Measurements from ENCODE around the gene CAPZA2. TPM values are rescaled to one million over a fixed set of nuclear protein-coding genes. Genes with fewer than 3 reads are reported as not detected.
A peak's percentile ranks its signal among the peaks of the same experiment; 100 is the strongest.
"Not testable (repeated sequence)": the region's sequence is repeated elsewhere in the genome, so short reads cannot be mapped to it uniquely, and the experiment has no call there.

The CAPZA2 gene
- 100 to 1,000 TPM; 131 to 135 TPM for total RNA-seq

DNA sequence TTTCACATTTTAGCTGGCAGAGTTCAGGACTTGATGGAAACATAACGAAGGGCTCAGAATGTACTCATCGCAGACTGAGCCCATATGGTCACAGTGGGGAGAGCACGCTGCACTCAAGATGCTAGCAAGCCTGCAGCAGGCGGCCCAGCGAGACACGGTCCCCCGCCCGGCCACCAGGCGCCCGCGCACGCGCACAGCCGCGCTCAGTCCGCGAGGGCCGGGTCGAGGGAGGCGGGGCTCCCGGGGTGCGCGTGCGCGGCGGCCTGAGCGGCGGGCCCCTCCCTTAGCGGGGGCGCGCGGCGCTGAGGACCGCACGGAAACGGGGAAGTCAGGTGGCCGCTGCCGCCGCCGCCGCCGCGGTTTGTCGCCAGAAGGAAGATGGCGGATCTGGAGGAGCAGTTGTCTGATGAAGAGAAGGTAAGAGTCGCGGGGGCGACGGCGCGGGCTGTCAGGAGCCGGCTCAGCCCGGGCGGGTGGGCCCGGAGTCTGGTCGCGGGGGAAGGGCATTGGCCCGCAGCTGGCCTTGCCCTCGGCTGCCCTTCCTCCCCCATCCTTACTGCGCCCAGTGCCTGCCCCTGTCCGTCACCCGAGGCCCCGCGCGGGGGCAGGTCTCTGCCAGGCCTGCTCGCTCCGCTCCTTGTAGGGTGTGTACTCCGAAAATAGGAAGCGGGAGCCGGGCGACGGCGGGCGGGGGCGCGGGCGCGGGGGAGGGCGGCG, at the start of gene CAPZA2:
CAPZA2 (plus strand) TSS at position 354 of the 717 bp plus-strand sequence; CDS start at position 379, 25 bp downstream.
- no peaks in the 10 kb centered on the region for H3K9me3 Mint-ChIP-seq
- peak within 1 kb of the TSS; percentile 98 for H3K4me3 Mint-ChIP-seq
- peaks cover 21% of the 10 kb centered on the region for H3K4me1 Mint-ChIP-seq
- H3K36me3 Mint-ChIP-seq, result peaks cover 6% of the 10 kb centered on the region
- POLR2A ChIA-PET, result no interaction called here
- peaks cover 14% of the 10 kb centered on the region for H3K27me3 Mint-ChIP-seq
- ATAC-seq (ENCODE audit: low read depth) (peak; percentile 94), DNase-seq (peak; percentile 99)
- peak within 1 kb of the TSS; percentile 97 for H3K27ac Mint-ChIP-seq

DNA sequence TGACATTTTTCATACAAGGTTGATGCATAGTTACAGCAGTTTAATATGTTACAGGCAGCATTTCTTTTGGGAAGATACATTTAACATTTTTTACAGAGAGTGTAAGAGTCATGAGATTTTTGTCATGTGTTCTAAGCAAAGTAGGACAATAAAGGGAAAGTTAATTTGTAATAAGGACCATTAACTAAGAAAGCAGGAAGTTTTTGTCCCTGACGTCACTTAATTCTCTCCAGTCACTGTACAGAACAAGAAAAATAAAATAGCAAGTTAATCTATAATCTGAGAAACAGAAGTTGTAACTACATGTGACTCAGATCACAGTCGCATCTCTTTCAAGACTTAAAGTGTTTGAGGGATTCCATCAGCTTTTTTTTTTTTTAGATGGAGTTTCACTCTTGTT, 49.5 kb upstream of the CAPZA2 start:
- Mint-ChIP-seq H3K4me3 (no peak overlapping the region), H3K36me3 (no peaks in the 10 kb centered on the region), H3K27ac (no peak overlapping the region), H3K4me1 (no peaks in the 10 kb centered on the region), H3K27me3 (peaks cover 21% of the 10 kb centered on the region), H3K9me3 (no peaks in the 10 kb centered on the region)
- DNase-seq, result no peak
- ATAC-seq (ENCODE audit: low read depth), result no peak
- POLR2A ChIA-PET, result interaction anchor here (0.6 kb wide), 1 partner anchor 31 kb away, joined by 3 read pairs; no protein-coding TSS in a partner anchor

DNA sequence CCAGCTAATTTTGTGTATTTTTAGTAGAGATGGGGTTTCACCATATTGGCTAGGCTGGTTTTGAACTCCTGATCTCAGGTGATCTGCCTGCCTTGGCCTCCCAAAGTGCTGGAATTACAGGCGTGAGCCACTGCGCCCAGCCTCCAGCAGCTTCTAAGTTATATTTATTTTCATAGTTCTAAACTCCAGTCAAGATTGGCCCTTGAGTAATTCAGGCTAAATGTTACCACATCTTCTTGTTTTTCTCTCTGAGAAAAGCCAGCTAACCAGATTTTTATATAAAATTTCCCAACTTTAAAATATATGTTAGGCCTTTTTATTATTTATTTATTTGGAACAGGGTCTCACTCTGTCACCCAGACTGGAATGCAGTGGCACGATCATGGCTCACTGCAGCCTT, 49.0 kb upstream of the CAPZA2 start:
- DNase-seq; H3K27ac Mint-ChIP-seq; H3K4me1 Mint-ChIP-seq; H3K9me3 Mint-ChIP-seq; H3K4me3 Mint-ChIP-seq; ATAC-seq (ENCODE audit: low read depth); H3K36me3 Mint-ChIP-seq; POLR2A ChIA-PET: not testable (repeated sequence)
- H3K27me3 Mint-ChIP-seq, result peaks cover 21% of the 10 kb centered on the region

DNA sequence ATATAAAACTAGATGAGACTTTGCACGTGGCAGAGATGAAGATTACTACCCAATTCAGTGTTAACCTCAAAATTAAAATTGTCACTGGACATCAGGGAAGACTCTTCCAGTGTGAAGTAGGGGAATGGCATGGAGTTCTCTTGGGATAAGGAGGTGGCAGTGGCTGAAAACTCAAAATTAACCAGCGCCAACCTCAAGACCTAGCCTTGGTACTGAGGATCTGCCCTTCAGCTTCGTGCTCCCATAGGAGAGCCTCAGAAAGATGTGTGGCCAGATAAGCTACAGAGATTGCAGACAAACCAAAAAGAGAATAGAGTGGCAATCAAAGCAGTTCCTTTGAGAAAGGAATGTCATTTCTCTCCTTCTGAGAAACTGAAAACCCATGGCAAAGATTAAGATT, 47.3 kb upstream of the CAPZA2 start:
- ATAC-seq (ENCODE audit: low read depth) (no peak), DNase-seq (no peak)
- H3K27me3 Mint-ChIP-seq, result peaks cover 13% of the 10 kb centered on the region
- H3K4me3 Mint-ChIP-seq, result no peak overlapping the region
- no peaks in the 10 kb centered on the region for H3K9me3 Mint-ChIP-seq
- H3K27ac Mint-ChIP-seq, result no peak overlapping the region
- H3K4me1 Mint-ChIP-seq, result no peaks in the 10 kb centered on the region
- H3K36me3 Mint-ChIP-seq, result no peaks in the 10 kb centered on the region
- POLR2A ChIA-PET, result no interaction called here

DNA sequence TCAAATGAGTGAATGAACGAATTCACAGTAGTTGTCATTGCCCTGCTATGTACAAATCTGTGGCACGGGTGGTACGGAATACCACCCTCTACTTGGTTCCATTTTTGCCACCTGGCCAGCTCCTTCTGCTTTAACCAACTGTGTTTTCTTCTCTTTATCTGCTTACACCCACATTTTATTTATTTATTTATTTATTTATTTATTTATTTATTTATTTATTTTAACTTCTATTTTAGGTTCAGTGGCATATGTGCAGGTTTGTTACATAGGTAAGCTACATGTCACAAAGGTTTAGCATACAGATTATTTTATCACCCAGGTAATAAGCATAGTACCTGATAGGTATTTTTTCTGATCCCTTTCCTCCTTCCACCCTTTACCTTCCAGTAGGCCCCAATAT, 42.2 kb upstream of the CAPZA2 start:
- H3K27me3 Mint-ChIP-seq, result peaks cover 16% of the 10 kb centered on the region
- no peaks in the 10 kb centered on the region for H3K36me3 Mint-ChIP-seq
- H3K9me3 Mint-ChIP-seq, result peaks cover 3% of the 10 kb centered on the region
- DNase-seq, result no peak
- no peaks in the 10 kb centered on the region for H3K4me1 Mint-ChIP-seq
- no peak overlapping the region for H3K4me3 Mint-ChIP-seq
- H3K27ac Mint-ChIP-seq, result no peak overlapping the region
- POLR2A ChIA-PET, result no interaction called here
- no peak for ATAC-seq (ENCODE audit: low read depth)

DNA sequence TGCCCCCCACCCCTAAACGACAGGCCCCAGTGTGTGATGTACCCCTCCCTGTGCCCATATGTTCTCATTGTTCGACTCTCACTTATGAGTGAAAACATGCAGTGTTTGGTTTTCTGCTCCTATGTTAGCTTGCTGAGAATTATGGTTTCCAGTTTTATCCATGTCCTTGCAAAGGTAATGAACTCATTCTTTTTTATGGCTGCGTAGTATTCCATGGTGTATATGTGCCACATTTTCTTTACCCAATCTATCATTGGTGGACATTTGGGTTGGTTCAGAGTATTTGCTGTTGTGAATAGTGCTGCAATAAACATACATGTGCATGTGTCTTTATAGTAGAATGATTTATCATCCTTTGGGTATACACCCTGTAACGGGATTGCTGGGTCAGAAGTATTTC, 40.7 kb upstream of the CAPZA2 start:
- H3K4me3 Mint-ChIP-seq; POLR2A ChIA-PET; H3K9me3 Mint-ChIP-seq; DNase-seq; ATAC-seq (ENCODE audit: low read depth); H3K4me1 Mint-ChIP-seq; H3K27ac Mint-ChIP-seq; H3K36me3 Mint-ChIP-seq: not testable (repeated sequence)
- peaks cover 25% of the 10 kb centered on the region for H3K27me3 Mint-ChIP-seq

DNA sequence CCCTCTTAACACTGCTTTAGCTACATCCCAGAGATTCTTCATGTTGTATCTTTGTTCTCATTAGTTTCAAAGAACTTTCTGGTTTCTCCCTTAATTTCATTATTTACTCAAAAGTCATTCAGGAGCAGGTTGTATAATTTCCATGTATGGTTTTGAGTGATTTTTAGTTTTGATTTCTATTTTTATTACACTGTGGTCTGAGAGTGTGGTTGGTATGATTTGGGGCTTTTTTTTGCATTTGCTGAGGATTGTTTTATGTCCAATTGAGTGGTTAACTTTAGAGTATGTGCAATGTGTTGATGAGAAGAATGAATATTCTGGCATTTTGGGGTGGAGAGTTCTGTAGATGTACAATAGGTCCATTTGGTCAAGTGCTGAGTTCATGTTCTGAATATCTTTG, 37.9 kb upstream of the CAPZA2 start:
- DNase-seq (no peak), ATAC-seq (ENCODE audit: low read depth) (no peak)
- peaks cover 29% of the 10 kb centered on the region for H3K27me3 Mint-ChIP-seq
- POLR2A ChIA-PET, result no interaction called here
- H3K36me3 Mint-ChIP-seq, result no peaks in the 10 kb centered on the region
- H3K9me3 Mint-ChIP-seq, result peaks cover 3% of the 10 kb centered on the region
- no peak overlapping the region for H3K27ac Mint-ChIP-seq
- no peaks in the 10 kb centered on the region for H3K4me1 Mint-ChIP-seq
- no peak overlapping the region for H3K4me3 Mint-ChIP-seq

DNA sequence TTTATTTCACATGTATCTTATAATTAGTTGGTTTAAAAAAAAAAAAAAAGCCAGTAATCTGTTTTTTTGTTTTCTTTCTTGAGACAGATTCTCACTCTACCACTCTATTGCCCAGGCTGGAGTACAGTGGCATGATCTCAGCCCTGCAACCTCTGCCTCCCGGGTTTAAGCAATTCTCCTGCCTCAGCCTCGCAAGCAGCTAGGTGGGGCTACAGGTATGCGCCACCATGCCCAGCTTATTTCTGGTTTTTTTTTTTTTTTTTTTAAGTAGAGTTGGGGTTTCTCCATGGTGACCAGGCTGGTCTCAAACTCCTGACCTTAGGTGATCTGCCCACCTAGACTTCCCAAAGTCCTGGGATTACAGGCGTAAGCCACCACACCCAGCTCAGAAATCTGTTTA, 34.1 kb upstream of the CAPZA2 start:
- peaks cover 2% of the 10 kb centered on the region for H3K9me3 Mint-ChIP-seq
- POLR2A ChIA-PET, result no interaction called here
- H3K4me1 Mint-ChIP-seq, result no peaks in the 10 kb centered on the region
- H3K27me3 Mint-ChIP-seq, result peaks cover 29% of the 10 kb centered on the region
- no peaks in the 10 kb centered on the region for H3K36me3 Mint-ChIP-seq
- H3K4me3 Mint-ChIP-seq, result no peak overlapping the region
- DNase-seq (no peak), ATAC-seq (ENCODE audit: low read depth) (no peak)
- no peak overlapping the region for H3K27ac Mint-ChIP-seq

DNA sequence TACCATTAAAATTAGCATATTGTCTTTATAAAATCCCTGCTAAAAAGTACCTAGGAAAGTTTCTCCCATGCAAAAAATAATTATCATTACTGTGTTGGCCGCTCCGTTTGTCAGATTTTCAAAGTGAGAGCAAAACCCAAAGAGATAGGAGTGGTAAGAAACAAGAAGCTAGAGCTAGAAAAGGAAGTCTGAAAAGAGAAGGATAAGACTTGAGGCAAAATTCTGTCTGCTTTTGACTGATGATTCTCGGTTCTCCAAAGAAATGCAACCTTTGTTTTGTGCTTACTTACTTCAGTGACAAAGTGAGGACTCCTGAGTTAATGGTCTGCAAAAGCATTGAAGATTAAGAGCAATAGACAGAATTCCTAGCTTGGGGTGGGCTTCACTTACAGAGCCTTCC, 33.3 kb upstream of the CAPZA2 start:
- H3K4me3 Mint-ChIP-seq, result no peak overlapping the region
- no peaks in the 10 kb centered on the region for H3K36me3 Mint-ChIP-seq
- no peaks in the 10 kb centered on the region for H3K9me3 Mint-ChIP-seq
- ATAC-seq (ENCODE audit: low read depth) (no peak), DNase-seq (no peak)
- no peaks in the 10 kb centered on the region for H3K4me1 Mint-ChIP-seq
- POLR2A ChIA-PET, result no interaction called here
- H3K27me3 Mint-ChIP-seq, result peaks cover 23% of the 10 kb centered on the region
- no peak overlapping the region for H3K27ac Mint-ChIP-seq

DNA sequence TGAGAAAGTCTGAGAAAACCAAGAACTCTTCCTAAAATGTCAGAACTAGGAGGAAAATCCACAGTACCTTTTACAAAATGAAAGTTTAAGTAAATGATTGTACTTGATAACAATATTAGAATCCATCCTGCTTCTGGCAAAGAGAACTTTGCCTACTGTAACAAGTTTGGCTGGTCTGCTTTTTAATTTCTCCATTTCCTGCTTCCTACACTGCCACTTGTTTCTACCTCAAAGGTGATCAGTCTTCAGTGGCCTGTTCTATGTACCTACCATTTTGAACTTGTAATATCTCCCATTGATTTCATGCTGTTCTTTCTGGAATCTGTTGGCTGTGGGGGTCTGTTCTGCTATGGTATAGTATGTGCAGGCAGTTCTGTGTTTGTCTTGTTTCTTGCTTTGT, 32.9 kb upstream of the CAPZA2 start:
- POLR2A ChIA-PET, result no interaction called here
- DNase-seq, result no peak
- H3K36me3 Mint-ChIP-seq, result no peaks in the 10 kb centered on the region
- peaks cover 20% of the 10 kb centered on the region for H3K27me3 Mint-ChIP-seq
- H3K4me3 Mint-ChIP-seq, result no peak overlapping the region
- no peak overlapping the region for H3K27ac Mint-ChIP-seq
- ATAC-seq (ENCODE audit: low read depth), result no peak
- no peaks in the 10 kb centered on the region for H3K9me3 Mint-ChIP-seq
- no peaks in the 10 kb centered on the region for H3K4me1 Mint-ChIP-seq

DNA sequence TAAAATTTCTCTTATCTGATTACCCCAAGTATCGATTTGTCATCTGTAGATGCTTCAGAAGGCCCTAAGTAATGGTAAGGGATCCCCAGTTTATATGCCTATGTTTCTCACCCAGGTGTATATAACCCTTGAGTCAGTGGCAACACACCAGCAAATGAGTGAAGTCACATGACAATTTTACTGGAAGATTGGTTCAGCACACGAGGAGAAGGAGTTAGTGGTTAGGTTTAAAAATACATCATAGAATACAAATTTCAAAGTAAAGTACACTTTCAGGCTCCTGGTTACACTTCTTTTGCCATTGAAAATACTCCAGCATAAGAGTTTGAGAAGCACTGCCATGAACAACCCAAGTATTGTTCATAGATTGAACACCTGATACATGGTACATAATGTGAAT, 29.7 kb upstream of the CAPZA2 start:
- POLR2A ChIA-PET, result no interaction called here
- H3K27me3 Mint-ChIP-seq, result peaks cover 2% of the 10 kb centered on the region
- no peak overlapping the region for H3K4me3 Mint-ChIP-seq
- no peak overlapping the region for H3K27ac Mint-ChIP-seq
- H3K4me1 Mint-ChIP-seq, result no peaks in the 10 kb centered on the region
- ATAC-seq (ENCODE audit: low read depth) (no peak), DNase-seq (no peak)
- no peaks in the 10 kb centered on the region for H3K36me3 Mint-ChIP-seq
- H3K9me3 Mint-ChIP-seq, result no peaks in the 10 kb centered on the region

DNA sequence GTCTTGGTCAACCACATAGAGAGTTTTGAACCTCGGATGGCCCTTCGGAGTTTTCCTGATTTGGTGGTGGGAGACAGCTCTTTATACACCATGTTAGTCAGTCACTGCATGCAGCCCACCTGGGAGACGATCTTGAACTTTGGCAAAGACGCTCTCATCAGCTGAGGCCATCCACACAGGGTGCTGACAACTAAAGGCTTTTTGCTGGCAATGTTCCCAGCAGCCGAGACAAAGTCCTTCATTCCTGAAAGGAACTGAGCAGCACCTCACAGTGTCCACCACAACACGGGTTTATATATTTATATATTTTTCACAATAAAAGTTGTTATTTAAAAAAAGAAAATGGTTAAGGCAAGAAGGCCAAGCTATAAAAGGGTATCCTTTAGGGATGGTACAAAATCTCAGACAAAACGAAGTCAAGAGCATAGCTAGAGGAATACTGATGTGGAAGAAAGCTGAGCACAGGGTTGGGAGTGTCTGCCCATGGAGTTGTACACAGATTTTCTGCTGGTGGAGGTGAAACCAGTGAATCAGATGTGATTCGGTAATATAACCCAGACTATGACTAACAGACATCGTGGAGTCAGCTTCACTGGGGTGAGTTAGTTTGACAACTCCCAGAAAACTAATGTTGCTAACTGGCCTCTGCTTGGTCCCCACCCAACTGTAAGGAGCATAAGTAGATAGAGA, 27.4 kb upstream of the CAPZA2 start:
- Mint-ChIP-seq H3K9me3 (no peaks in the 10 kb centered on the region), H3K4me3 (no peak overlapping the region), H3K27me3 (peaks cover 7% of the 10 kb centered on the region), H3K27ac (no peak overlapping the region), H3K4me1 (no peaks in the 10 kb centered on the region), H3K36me3 (no peaks in the 10 kb centered on the region)
- DNase-seq, result no peak
- ATAC-seq (ENCODE audit: low read depth), result no peak
- POLR2A ChIA-PET, result no interaction called here

DNA sequence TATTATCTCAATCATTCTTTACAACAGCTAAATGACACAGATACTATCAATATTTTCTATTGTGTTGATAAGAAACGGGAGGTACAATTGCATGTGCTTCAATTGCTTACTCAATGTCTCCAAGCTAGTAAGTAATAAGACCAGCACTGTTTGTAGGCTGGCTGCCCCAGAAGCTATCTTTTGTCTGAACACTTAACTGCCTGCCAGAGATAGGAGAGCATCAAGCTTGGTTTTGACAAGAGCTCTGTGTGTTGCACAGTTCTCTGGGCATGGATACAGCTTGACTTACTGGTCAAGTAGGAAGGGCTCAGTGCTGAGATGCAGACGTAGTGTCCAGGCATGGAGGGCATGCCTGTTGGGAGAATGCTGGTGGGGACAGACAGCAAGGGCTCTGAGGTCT, 26.3 kb upstream of the CAPZA2 start:
- H3K4me1 Mint-ChIP-seq, result no peaks in the 10 kb centered on the region
- POLR2A ChIA-PET, result no interaction called here
- no peak overlapping the region for H3K4me3 Mint-ChIP-seq
- DNase-seq, result no peak
- peaks cover 7% of the 10 kb centered on the region for H3K27me3 Mint-ChIP-seq
- ATAC-seq (ENCODE audit: low read depth), result no peak
- H3K36me3 Mint-ChIP-seq, result no peaks in the 10 kb centered on the region
- H3K27ac Mint-ChIP-seq, result no peak overlapping the region
- no peaks in the 10 kb centered on the region for H3K9me3 Mint-ChIP-seq

DNA sequence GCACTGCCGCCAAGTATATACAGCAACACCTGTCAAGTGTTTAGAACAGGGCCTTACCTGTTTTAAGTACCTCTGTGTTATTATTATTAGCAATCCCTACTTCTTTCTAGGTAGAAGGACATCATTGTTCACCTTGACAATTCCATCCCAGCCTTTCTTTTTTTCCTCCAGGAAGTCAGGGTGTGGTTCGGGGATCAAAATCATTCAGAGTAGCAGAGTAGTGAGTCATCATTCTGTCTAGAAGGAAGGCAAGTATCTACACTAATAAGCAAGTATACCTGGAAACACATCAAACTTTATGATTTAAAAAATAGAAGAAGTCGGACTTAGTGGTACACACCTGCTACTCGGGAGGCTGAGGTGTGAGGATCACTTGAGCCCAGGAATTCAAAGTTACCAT, 25.5 kb upstream of the CAPZA2 start:
- Mint-ChIP-seq H3K27ac (no peak overlapping the region), H3K27me3 (peaks cover 11% of the 10 kb centered on the region), H3K4me1 (no peaks in the 10 kb centered on the region), H3K9me3 (no peaks in the 10 kb centered on the region), H3K36me3 (no peaks in the 10 kb centered on the region), H3K4me3 (no peak overlapping the region)
- POLR2A ChIA-PET, result no interaction called here
- DNase-seq (no peak), ATAC-seq (ENCODE audit: low read depth) (no peak)

Measured in activated naive CD8-positive, alpha-beta T cell treated with anti-CD3 and anti-CD28 coated beads, Interleukin-2, amount 10 ng/mL, durations not matched to agents 7 days and 5 days (primary cell).